Muscle of leg (tissue), 11 donors: ENCODE measurements around the gene ZBTB4. TPM values are rescaled to one million over a fixed set of nuclear protein-coding genes. Genes with fewer than 3 reads are reported as not detected.
A peak's percentile ranks its signal among the peaks of the same experiment; 100 is the strongest.

Source experiments
- DNase-seq: peaks from one replicate; pipeline ENCODE4 v3.0.0; 2013
- H3K27ac ChIP-seq: one replicate; pipeline ENCODE4 v1.5.1; 2013; ENCODE audit warnings: mild to moderate bottlenecking, low read length, control low read depth
- H3K27me3 ChIP-seq: one replicate; pipeline ENCODE4 v1.6.1; 2013; ENCODE audit warnings: low read length; ENCODE audit not compliant: control insufficient read depth, insufficient read depth
- H3K36me3 ChIP-seq: one replicate; pipeline ENCODE4 v1.6.1; 2013; ENCODE audit warnings: low read length; ENCODE audit not compliant: control insufficient read depth, insufficient read depth
- H3K4me1 ChIP-seq: one replicate; pipeline ENCODE4 v1.6.1; 2013; ENCODE audit warnings: low read length; ENCODE audit not compliant: control insufficient read depth, insufficient read depth
- H3K4me3 ChIP-seq: one replicate; pipeline ENCODE4 v1.5.1; 2013; ENCODE audit warnings: low read length, control low read depth
- H3K9me3 ChIP-seq: replicated peaks from 2 replicates; pipeline ENCODE4 v1.6.1; 2013; ENCODE audit warnings: low read depth, low read length; ENCODE audit not compliant: control insufficient read depth
- WGBS: methylation state at CpG from one replicate; pipeline ENCODE4 v1.1.5; 2013; ENCODE audit warnings: missing lambda C conversion rate; ENCODE audit not compliant: insufficient coverage; 5-methylcytosine and 5-hydroxymethylcytosine counted together
- polyA plus RNA-seq, 8 donors: library from polyadenylated mRNA; unstranded; fragments of 120-200 nt; gene quantifications; one replicate each; pipeline versions ENCODE4 v1.2.1 to v1.2.3, GENCODE V29; 2013; ENCODE audit warnings: inconsistent platforms in 1 of 8, low replicate concordance in 1 of 8; ENCODE audit not compliant: insufficient read length in 8 of 8, insufficient read depth in 1 of 8
- total RNA-seq: library from RNA; stranded (reverse); fragments of 120-200 nt; gene quantifications from one replicate; pipeline ENCODE4 v1.2.4, GENCODE V29; 2013

ZBTB4 gene
- total and polyA plus RNA-seq, 9 donors: 14.1 to 31.6 (median 24.3) TPM

GRCh38 chr17:7436556-7437368, 42.7 kb downstream of the ZBTB4 start:
- Histone ChIP-seq H3K27me3 (peaks cover 67% of the 10 kb centered on the region), H3K4me1 (peaks cover 55% of the 10 kb centered on the region), H3K4me3 (peak overlapping the region; percentile 26), H3K27ac (peak overlapping the region; percentile 45), H3K9me3 (no peaks in the 10 kb centered on the region), H3K36me3 (no peaks in the 10 kb centered on the region)
- peak; percentile 84 for DNase-seq
- WGBS: under 1% methylated on average over 90 of the region's 92 CpGs

- H3K9me3 ChIP-seq: no peaks in the 10 kb centered on the region
- H3K36me3 ChIP-seq: no peaks in the 10 kb centered on the region
- DNase-seq: no peak
- peak overlapping the region; percentile 66 for H3K27ac ChIP-seq
- H3K27me3 ChIP-seq: peaks cover 60% of the 10 kb centered on the region
- peaks cover 49% of the 10 kb centered on the region for H3K4me1 ChIP-seq
- H3K4me3 ChIP-seq: peak overlapping the region; percentile 39
- 3% methylated on average over 49 of the region's 49 CpGs for WGBS
These were observed 43.5 kb downstream of the ZBTB4 start for GRCh38 chr17:7435676-7436555.

- 85% methylated on average over 10 of the region's 11 CpGs for WGBS
- no peak overlapping the region for H3K27ac ChIP-seq
These were observed 47.1 kb downstream of the ZBTB4 start for GRCh38 chr17:7432296-7432695.

GRCh38 chr17:7431231-7431630, 48.2 kb downstream of the ZBTB4 start:
- H3K4me1 ChIP-seq: peaks cover 11% of the 10 kb centered on the region
- 100% methylated on average over 1 of the region's 1 CpG for WGBS
- no peak overlapping the region for H3K4me3 ChIP-seq
- H3K9me3 ChIP-seq: no peaks in the 10 kb centered on the region
- no peak for DNase-seq
- H3K27ac ChIP-seq: no peak overlapping the region
- H3K27me3 ChIP-seq: peaks cover 14% of the 10 kb centered on the region
- H3K36me3 ChIP-seq: no peaks in the 10 kb centered on the region

More at GRCh38 chr17:7432296-7432695, 47.1 kb downstream of the ZBTB4 start:
- Histone ChIP-seq H3K9me3 (no peaks in the 10 kb centered on the region), H3K4me1 (peaks cover 20% of the 10 kb centered on the region), H3K4me3 (no peak overlapping the region), H3K36me3 (no peaks in the 10 kb centered on the region), H3K27me3 (peaks cover 24% of the 10 kb centered on the region)
- DNase-seq: no peak

DNA sequence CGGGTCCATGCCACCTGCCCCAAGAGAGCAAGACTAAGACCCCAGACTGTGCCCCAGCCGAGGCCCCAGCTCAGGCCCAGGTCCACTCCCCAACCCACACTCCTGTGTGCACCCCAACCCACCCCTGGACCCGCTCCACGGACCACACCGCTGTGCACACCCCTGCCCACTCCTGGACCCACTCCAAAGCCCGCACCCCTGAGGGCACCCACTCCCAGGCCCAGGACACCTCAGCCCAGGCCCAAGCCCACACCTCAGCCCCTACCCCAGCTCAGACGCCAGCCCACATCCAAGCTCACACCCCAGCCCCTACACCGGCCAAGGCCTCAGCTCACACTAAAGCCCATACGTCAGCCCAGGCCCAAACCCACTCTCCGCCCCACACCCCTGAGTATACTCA, 49.7 kb downstream of the ZBTB4 start:
- Histone ChIP-seq H3K36me3 (no peaks in the 10 kb centered on the region), H3K4me3 (no peak overlapping the region), H3K27ac (no peak overlapping the region), H3K9me3 (no peaks in the 10 kb centered on the region), H3K4me1 (no peaks in the 10 kb centered on the region), H3K27me3 (no peaks in the 10 kb centered on the region)
- DNase-seq: no peak
- 89% methylated on average over 10 of the region's 10 CpGs for WGBS

GRCh38 chr17:7428557-7428956, 50.9 kb downstream of the ZBTB4 start, which contains the start of gene SPEM3:
TSS of gene SPEM3 (plus strand) at chr17:7428857. CDS start at chr17:7428903, 46 bp downstream.
- DNase-seq: no peak
- no peak within 1 kb of the TSS for H3K4me3 ChIP-seq
- no peaks in the 10 kb centered on the region for H3K9me3 ChIP-seq
- 75% methylated on average over 5 of the region's 5 CpGs for WGBS
- H3K36me3 ChIP-seq: no peaks in the 10 kb centered on the region
- no peak within 1 kb of the TSS for H3K27ac ChIP-seq
- H3K4me1 ChIP-seq: no peaks in the 10 kb centered on the region
- no peaks in the 10 kb centered on the region for H3K27me3 ChIP-seq

DNA sequence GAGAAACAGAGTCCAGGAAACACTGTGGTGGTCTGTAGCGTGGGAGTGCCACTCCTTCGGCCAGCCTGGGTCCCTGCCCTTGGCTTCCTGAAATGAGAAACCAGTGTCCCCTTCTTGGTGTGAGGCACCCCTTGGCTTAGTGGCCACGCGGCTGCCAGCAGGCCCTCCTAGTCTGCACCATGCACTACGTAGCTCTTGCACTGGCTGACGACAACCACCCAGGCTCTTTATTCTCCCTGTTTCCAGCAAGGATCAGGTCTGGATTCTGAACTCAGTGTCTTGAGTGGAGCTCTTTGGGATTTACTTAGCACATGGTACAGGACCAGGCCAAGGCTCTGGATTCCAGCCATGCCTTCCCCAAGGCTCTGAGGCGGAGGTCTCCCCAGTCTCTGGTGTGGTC, 51.9 kb downstream of the ZBTB4 start:
- 89% methylated on average over 1 of the region's 7 CpGs for WGBS
- Histone ChIP-seq H3K27ac (no peak overlapping the region), H3K4me3 (no peak overlapping the region), H3K36me3 (no peaks in the 10 kb centered on the region), H3K27me3 (no peaks in the 10 kb centered on the region), H3K9me3 (no peaks in the 10 kb centered on the region), H3K4me1 (no peaks in the 10 kb centered on the region)
- no peak for DNase-seq

GRCh38 chr17:7426896-7427489, 52.4 kb downstream of the ZBTB4 start:
- DNase-seq: no peak
- Histone ChIP-seq H3K27me3 (no peaks in the 10 kb centered on the region), H3K36me3 (no peaks in the 10 kb centered on the region), H3K4me3 (no peak overlapping the region), H3K4me1 (no peaks in the 10 kb centered on the region), H3K27ac (no peak overlapping the region), H3K9me3 (no peaks in the 10 kb centered on the region)
- WGBS: 88% methylated on average over 27 of the region's 29 CpGs

- Histone ChIP-seq H3K36me3 (no peaks in the 10 kb centered on the region), H3K4me3 (no peak overlapping the region), H3K4me1 (no peaks in the 10 kb centered on the region), H3K27me3 (no peaks in the 10 kb centered on the region), H3K9me3 (no peaks in the 10 kb centered on the region), H3K27ac (no peak overlapping the region)
- no peak for DNase-seq
- 90% methylated on average over 24 of the region's 33 CpGs for WGBS
These were observed 53.1 kb downstream of the ZBTB4 start for GRCh38 chr17:7426203-7426863.
